Lower lobe of right lung (tissue), 2 donors: Measurements from ENCODE around the gene ULK4. TPM values are rescaled to one million over a fixed set of nuclear protein-coding genes. Genes with fewer than 3 reads are reported as not detected.
"Not testable (repeated sequence)": the region's sequence is repeated elsewhere in the genome, so short reads cannot be mapped to it uniquely, and the experiment has no call there.

Experiments
- ATAC-seq, 2 donors: fragments of 200-7000 bp; cut with Tn5 transposase; one replicate each; pipeline ENCODE4 v1.9.1; 2020 to 2022; ENCODE audit warnings: mild to moderate bottlenecking in 2 of 2, moderate library complexity in 2 of 2
- DNase-seq: peaks from one replicate; pipeline ENCODE4 v3.0.0-alpha.2; 2020
- H3K27ac ChIP-seq: fragments of 200-600 bp; one replicate; pipeline ENCODE4 v1.8.0; 2022
- H3K27me3 ChIP-seq: fragments of 200-600 bp; one replicate; pipeline ENCODE4 v1.8.0; 2022; ENCODE audit warnings: low read depth
- H3K36me3 ChIP-seq: fragments of 200-600 bp; one replicate; pipeline ENCODE4 v1.8.0; 2022; ENCODE audit warnings: mild to moderate bottlenecking
- H3K4me1 ChIP-seq: fragments of 200-600 bp; one replicate; pipeline ENCODE4 v1.8.0; 2022
- H3K4me3 ChIP-seq: fragments of 200-600 bp; one replicate; pipeline ENCODE4 v1.8.0; 2022; ENCODE audit warnings: mild to moderate bottlenecking
- H3K9me3 ChIP-seq: fragments of 200-600 bp; one replicate; pipeline ENCODE4 v1.8.0; 2022
- CTCF ChIP-seq: fragments of 200-600 bp; IDR thresholded peaks from one replicate; pipeline ENCODE4 v1.8.0; 2022; ENCODE audit warnings: antibody characterized with exemption, mild to moderate bottlenecking
- intact Hi-C: fragments of 100-400 bp; cut with DNase I; formaldehyde crosslinking; loops from one replicate; pipeline ENCODE4 v1.11.0; 2022
- total RNA-seq: library from RNA; stranded (reverse); fragmentation: NEBNext Ultra II Directional; extraction: Animal tissue kit (Norgen Biotek cat#: 25700); gene quantifications from one replicate; pipeline ENCODE4 v1.2.1, GENCODE V29; 2021
- donor health status: DM: no; HTN: yes; CAD: no; lungs with severe emphysema.

The ULK4 gene
- total RNA-seq, 1 donor from 2014 or later = 11.4 TPM

- H3K27ac ChIP-seq = no peak overlapping the region
- no peaks in the 10 kb centered on the region for H3K9me3 ChIP-seq
- ATAC-seq (no peak), DNase-seq (no peak)
- H3K4me1 ChIP-seq = no peaks in the 10 kb centered on the region
- H3K27me3 ChIP-seq = no peaks in the 10 kb centered on the region
- no peak for TF ChIP-seq CTCF
- no peak overlapping the region for H3K4me3 ChIP-seq
- intact Hi-C loops = no loop called here
- no peaks in the 10 kb centered on the region for H3K36me3 ChIP-seq
Observed at GRCh38 chr3:41456162-41456561, 505.7 kb downstream of the ULK4 start.

GRCh38 chr3:41453618-41454017 is 508.3 kb downstream of the ULK4 start:
- ATAC-seq, H3K27me3 ChIP-seq, H3K27ac ChIP-seq, DNase-seq, H3K36me3 ChIP-seq, H3K4me3 ChIP-seq, intact Hi-C loops, H3K9me3 ChIP-seq, H3K4me1 ChIP-seq: not testable (repeated sequence)

- Histone ChIP-seq H3K27ac (no peak overlapping the region), H3K4me3 (no peak overlapping the region), H3K36me3 (no peaks in the 10 kb centered on the region), H3K27me3 (no peaks in the 10 kb centered on the region), H3K4me1 (no peaks in the 10 kb centered on the region), H3K9me3 (no peaks in the 10 kb centered on the region)
- no peak for TF ChIP-seq CTCF
- intact Hi-C loops = no loop called here
- ATAC-seq = no peak
- DNase-seq = no peak
Observed at GRCh38 chr3:41450416-41451231, 511.3 kb downstream of the ULK4 start.

DNA sequence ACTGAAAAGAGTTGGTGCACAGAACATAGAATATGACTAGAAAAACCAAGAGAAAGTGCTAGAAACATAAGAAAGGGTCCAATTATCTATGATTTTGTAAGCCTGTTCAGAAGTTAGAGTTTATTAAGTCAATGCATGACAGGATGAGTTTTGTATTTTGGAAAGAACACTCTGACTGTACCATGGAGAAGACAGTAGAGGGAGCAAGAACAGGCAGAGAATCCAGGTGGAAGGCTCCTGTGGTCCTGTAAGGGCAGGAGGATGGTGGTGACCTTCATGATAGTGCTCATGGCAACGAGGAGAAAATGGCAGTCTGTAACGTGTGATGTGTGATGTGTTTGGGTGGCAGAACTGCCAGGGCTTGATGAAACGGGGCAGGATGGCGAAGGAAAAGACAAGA is 513.5 kb downstream of the ULK4 start:
- DNase-seq = no peak
- TF ChIP-seq CTCF = no peak
- Histone ChIP-seq H3K4me3 (no peak overlapping the region), H3K36me3 (no peaks in the 10 kb centered on the region), H3K4me1 (no peaks in the 10 kb centered on the region), H3K27me3 (no peaks in the 10 kb centered on the region), H3K9me3 (no peaks in the 10 kb centered on the region), H3K27ac (no peak overlapping the region)
- intact Hi-C loops = no loop called here
- ATAC-seq = no peak

DNA sequence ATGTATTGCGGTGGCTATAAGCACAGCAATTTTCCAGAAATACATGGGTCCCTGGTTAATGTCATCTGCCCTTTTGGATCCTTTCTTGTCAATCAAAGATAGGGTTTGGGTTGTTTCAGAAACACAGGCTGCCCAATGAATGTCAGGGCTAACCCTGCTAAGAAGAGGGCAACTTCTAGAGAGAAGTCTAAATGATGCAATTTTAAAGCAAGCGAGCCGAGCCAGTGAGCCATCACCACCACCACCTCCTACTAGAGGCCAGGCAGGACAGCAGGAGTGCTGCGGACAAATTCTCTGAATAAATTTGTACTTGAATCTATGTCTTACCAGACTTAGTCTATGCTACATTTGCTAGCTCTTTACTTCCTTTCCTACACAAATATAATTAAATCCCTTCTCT is 514.2 kb downstream of the ULK4 start:
- Histone ChIP-seq H3K27ac (no peak overlapping the region), H3K9me3 (no peaks in the 10 kb centered on the region), H3K27me3 (no peaks in the 10 kb centered on the region), H3K4me1 (no peaks in the 10 kb centered on the region), H3K36me3 (no peaks in the 10 kb centered on the region), H3K4me3 (no peak overlapping the region)
- intact Hi-C loops = no loop called here
- no peak for DNase-seq
- no peak for TF ChIP-seq CTCF
- no peak for ATAC-seq

DNA sequence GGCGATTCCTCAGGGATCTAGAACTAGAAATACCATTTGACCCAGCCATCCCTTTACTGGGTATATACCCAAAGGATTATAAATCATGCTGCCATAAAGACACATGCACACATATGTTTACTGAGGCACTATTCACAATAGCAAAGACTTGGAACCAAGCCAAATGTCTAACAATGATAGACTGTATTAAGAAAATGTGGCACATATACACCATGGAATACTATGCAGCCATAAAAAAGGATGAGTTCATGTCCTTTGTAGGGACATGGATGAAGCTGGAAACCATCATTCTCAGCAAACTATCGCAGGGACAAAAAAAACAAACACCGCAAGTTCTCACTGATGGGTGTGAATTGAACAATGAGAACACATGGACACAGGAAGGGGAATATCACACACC is 515.6 kb downstream of the ULK4 start:
- H3K4me1 ChIP-seq, H3K27ac ChIP-seq, H3K36me3 ChIP-seq, DNase-seq, ATAC-seq, H3K4me3 ChIP-seq, H3K27me3 ChIP-seq, H3K9me3 ChIP-seq, intact Hi-C loops: not testable (repeated sequence)
